Left forelimb (tissue), 1 donor: ENCODE measurements around the gene ATP13A2.
"Not testable (repeated sequence)": the region's sequence is repeated elsewhere in the genome, so short reads cannot be mapped to it uniquely, and the experiment has no call there.

ENCODE experiments used
- DNase-seq: peaks from one replicate; pipeline ENCODE4 v3.0.0-alpha.2; 2018; ENCODE audit warnings: low spot score

ATP13A2 gene

DNA sequence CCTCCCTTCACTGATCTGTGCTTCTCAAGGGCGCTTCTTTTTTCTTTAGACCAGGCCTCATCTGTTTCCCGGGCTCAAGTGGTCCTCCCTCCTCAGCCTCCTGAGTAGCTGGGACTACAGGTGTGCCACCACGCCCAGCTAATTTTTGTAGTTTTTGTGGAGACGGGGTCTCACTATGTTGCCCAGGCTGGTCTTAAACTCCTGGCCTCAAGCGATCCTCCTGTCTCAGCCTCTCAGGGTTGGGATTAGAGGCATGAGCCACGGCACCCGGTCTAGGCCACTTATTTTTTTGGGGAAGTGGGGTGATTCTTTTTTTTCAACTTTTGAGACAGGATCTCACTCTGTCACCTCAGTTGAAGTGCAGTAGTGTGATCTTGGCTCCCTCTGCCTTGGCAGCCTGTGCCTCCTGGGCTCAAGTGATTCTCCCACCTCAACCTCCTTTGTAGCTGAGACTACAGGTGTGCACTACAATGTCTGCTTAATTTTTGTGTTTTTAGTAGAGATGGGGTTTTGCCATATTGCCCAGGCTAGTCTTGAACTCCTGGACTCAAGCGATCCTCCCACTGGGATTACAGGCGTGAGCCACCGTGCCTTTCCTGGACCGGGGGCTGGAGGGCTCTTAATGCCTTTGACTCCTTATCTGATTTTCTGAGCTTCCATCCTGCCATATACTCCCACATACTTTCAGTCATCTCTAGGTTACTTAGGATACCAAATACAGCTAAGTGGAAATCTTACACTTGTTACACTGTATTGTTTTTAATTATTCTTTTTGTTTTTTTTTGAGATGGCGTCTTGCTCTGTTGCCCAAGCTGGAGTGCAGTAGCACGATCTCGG, 50.2 kb downstream of the ATP13A2 start:
- no peak for DNase-seq

DNA sequence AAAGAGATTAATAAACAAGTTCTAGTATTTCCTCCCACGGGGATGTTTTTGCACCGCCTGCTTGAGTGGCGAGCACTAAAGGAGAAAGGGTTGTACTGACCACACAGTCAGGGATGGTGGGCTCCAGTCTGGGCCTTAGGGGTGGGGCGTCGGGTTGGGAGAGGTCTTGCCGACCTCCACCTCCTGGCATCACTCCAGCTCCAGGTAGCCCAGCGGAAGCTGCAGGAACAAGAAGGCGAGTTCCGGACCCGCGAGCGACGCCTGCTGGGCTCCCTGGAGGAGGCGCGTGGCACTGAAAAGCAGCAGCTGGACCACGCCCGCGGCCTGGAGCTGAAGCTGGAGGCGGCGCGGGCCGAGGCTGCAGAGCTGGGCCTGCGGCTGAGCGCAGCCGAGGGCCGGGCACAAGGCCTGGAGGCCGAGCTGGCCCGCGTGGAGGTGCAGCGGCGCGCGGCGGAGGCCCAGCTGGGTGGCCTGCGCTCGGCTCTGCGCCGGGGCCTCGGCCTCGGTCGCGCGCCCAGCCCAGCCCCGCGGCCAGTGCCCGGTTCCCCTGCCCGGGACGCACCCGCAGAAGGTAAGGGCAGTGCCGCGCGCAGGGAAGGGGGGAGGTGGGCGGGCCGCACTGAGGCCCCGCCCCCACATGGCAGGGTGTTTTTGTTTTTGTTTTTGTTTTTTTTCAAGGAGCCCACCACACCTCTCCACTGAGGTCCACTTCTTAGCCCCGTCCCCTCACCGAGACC, 51.0 kb downstream of the ATP13A2 start:
- DNase-seq: peak; percentile 82

DNA sequence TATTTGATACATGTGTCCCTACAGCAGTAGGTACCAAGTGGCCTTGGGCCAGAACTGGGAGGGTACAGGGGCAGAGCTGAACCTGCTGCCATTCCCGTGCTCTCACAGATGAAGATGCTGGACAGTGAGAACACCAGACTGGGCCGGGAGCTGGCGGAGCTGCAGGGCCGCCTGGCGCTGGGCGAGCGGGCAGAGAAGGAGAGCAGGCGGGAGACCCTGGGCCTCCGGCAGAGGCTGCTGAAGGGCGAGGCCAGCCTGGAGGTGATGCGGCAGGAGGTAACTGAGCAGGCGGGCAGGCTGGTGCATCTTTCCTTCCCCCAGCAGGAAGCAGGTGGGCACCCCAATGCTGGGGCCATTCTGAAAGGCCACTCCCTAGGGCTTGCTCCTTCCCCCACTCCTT, 53.3 kb downstream of the ATP13A2 start:
- DNase-seq: no peak

DNA sequence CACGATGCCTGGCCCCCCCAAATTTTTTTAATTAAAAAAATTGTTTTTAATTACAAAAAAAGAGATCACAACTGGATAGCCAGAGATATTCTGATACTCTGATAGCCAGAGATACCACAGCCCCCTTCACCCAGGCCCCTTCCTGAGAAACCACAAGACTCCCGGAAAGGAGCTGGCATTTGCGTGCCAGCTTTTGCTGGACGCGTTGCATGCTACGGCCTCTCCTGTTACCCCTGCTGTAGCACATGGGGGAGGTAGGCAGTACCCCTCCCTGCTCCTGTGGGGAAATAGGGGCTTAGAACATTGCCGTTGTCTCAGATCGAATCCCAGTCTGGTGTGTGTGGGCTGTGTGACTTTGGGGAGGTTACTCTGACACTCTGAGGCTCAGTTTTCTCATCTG, 54.0 kb downstream of the ATP13A2 start:
- DNase-seq: no peak

DNA sequence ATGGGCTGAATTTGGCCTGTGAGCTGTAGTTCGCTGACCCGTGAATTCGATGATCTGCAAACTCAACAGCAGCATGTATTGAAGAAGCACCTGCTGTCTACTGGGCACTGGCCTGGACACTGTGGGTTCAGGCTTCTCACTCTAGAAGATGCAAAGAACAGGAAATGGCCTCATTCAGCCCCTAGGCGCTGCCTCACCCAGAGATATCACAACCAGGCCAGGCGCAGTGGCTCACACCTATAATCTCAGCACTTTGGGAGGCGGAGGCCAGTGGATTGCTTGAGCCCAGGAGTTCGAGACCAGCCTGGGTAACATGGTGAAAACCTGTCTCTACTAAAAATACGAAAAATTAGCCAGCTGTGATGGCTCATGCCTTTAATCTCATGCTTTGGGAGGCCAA, 55.0 kb downstream of the ATP13A2 start:
- no peak for DNase-seq

DNA sequence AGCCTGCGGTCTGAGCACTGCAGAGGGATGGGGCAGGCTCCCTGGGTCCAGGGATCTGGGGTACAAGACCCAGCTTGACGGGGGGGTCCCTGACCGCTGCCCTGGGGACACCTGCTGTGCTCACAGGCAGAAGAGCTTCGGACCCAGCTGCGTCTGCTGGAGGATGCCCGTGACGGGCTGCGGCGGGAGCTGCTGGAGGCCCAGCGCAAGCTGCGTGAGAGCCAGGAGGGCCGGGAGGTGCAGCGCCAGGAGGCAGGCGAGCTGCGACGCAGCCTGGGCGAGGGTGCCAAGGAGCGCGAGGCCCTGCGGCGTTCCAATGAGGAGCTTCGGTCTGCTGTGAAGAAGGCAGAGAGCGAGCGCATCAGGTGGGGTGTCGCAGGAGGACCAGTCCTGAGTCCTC, 56.5 kb downstream of the ATP13A2 start:
- no peak for DNase-seq

DNA sequence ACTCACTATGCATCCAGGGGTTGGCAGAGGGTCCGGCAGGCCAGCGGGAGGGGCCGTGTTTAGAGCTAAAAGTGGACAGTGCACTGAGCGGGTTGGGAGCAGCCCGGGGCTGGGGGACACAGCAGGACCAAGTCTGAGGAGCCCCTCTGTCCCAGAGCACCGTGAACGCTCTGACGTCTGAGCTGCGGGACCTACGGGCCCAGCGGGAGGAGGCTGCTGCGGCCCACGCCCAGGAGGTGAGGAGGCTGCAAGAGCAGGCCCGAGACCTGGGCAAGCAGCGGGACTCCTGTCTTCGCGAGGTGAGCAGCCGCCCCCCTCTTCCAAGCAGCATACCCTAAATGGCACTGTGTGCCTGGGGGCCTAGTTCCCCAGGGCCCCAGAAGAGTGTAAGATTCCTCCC, 57.1 kb downstream of the ATP13A2 start:
- DNase-seq: no peak

DNA sequence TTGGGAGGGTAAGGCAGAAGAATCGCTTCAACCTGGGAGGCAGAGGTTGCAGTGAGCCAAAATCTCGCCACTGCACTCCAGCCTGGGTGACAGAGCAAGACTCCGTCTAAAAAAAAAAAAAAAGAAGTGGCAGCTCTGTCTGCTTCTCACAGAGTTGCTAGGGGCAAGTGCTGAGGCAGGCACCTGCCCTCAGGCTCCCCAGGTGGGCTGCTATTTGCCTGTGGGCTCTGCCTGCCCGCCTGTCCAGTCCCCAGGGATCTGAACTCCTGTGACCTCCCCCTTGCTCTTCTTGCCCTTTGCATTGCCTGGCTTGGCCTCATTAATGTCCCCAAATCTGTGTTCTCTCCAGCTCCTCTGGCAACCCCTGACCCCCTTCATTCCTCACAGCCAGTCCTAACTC, 59.4 kb downstream of the ATP13A2 start:
- DNase-seq: not testable (repeated sequence)

DNA sequence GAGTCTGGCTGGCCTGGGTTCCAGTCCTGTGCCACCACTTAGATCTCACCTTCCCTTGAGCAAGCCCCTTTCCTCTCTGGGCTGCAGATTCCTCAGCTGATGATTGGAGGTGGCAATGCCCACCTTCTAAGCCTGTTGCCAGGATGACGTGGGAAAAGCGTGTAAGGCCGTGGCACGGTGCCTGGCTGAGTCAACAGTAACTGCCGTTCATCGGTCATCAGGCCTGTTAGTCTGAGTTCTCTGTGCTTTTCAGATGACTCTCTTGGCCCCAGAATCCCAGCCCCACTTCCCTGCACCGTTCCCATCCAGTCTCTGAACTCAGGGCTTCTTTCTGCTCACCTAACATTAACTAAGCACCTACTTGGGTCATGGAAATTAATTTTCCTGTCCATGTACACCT, 62.7 kb downstream of the ATP13A2 start:
- not testable (repeated sequence) for DNase-seq

DNA sequence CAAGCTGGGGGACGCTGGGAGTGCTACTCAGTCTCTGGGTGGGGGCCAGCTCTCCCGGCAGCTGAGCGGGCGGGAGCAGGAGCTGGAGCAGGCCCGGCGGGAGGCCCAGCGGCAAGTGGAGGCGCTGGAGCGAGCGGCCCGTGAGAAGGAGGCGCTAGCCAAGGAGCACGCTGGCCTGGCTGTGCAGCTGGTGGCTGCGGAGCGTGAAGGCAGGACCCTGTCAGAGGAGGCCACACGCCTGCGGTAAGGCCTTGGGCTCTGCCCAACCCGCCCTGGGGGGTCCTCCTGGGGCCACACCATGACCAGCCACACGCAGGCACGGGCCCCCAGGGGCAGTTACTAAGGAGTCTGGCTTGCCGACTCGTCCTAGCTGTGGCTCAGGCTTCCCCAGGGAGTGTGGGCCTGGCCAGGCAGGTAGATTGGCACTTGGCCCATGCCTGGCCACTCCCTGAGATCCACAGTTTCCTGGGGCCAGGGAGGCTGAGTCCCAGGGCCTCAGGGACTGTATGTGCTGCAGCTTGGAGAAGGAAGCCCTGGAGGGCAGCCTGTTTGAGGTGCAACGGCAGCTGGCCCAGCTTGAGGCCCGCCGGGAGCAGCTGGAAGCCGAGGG, 63.3 kb downstream of the ATP13A2 start:
- not testable (repeated sequence) for DNase-seq

DNA sequence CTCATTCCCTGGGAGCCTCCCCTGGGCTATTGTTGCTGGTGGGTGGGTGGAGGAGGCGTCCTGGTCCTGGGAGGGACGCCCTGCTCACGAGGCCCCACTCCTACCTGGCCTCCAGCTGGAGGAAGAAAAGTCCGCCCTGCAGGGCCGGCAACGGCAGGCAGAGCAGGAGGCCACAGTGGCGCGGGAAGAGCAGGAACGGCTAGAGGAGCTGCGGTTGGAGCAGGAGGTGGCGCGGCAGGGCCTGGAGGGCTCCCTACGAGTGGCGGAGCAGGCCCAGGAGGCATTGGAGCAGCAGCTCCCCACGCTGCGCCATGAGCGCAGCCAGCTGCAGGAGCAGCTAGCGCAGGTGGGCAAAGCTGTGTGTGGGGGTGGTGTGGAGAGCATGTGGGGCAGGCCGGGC, 65.1 kb downstream of the ATP13A2 start:
- DNase-seq: no peak

DNA sequence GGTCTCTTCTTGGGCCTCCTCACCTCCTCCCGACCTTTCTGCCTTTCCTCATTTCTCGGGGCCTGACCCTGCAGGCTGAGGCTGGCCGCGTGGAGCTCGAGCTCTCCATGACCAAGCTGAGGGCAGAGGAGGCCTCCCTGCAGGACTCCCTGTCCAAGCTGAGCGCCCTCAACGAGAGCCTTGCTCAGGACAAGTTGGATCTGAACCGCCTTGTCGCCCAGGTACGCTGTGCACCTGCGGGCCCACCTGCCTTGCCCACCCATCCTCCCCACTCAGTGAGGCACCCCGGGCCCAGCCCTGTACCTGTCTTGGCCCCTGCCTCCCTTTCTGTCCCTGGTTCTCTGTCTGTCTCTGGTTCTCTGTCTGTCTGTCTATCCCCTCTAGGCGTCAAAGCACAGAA, 65.5 kb downstream of the ATP13A2 start:
- not testable (repeated sequence) for DNase-seq

DNA sequence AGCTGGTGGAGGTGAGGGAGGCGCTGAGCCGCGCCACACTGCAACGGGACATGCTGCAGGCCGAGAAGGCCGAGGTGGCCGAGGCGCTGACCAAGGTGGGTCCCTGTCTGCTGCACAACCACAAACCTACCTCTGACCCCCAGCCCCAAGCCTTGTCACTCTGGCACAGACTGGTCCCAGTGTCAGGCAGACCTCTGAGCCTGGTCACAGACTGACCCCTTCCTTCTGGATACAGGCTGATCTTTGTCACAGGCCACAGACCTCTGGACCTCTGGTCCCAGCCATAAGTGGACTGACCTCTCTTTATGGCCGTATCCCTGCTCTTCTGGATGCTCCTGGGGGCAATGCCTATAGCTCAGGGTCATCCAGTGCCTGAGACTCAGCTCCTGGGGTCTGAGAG, 66.2 kb downstream of the ATP13A2 start:
- DNase-seq: not testable (repeated sequence)

DNA sequence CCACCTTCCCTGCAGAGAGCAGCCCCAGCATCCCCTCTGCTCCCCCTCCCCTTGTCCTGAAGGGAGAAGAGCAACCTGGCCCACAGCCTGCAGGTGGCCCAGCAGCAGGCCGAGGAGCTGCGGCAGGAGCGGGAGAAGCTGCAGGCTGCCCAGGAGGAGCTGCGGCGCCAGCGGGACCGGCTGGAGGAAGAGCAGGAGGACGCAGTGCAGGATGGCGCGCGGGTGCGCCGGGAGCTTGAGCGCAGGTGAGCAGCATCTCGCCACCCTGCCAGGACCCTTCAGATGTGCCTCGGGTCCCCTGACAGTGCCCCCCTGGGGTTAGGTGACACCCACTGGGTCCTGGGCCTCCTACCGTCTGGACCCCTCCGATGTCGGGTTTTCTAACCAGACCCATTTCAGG, 67.7 kb downstream of the ATP13A2 start:
- DNase-seq: no peak

DNA sequence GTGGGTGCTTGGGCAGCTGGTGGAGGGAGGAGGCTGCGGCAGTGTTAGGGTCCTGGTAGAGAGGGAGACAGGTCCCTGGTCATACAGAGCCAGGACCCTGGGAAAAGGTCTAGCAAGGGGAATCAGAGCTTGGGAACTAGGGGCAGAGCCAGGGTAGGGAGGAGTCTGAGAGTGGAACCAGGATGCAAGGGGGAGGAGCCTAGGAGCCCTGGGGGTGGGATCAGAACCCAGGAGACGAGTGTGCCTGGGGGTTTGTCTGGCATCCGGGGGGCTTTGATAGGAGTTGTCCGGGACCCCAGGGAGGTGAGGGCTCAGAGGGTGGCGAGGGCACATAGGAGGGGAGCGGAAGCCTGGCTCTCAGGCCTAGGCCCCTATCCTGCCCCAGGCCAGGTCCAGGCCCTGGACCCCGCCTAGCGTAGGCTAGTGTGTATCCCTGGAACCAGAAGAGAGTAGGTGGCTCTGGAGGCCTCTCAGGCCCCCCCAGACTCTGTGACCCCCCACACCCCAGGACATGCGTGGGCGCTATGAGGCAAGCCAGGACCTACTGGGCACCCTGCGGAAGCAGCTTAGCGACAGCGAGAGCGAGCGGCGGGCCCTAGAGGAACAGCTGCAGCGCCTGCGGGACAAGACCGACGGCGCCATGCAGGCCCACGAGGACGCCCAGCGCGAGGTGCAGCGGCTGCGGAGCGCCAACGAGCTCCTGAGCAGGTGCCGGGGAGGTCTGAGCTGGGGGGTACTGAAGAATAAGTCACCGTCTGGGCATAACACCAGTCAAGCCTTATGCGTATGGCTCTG, 72.1 kb downstream of the ATP13A2 start:
- not testable (repeated sequence) for DNase-seq

DNA sequence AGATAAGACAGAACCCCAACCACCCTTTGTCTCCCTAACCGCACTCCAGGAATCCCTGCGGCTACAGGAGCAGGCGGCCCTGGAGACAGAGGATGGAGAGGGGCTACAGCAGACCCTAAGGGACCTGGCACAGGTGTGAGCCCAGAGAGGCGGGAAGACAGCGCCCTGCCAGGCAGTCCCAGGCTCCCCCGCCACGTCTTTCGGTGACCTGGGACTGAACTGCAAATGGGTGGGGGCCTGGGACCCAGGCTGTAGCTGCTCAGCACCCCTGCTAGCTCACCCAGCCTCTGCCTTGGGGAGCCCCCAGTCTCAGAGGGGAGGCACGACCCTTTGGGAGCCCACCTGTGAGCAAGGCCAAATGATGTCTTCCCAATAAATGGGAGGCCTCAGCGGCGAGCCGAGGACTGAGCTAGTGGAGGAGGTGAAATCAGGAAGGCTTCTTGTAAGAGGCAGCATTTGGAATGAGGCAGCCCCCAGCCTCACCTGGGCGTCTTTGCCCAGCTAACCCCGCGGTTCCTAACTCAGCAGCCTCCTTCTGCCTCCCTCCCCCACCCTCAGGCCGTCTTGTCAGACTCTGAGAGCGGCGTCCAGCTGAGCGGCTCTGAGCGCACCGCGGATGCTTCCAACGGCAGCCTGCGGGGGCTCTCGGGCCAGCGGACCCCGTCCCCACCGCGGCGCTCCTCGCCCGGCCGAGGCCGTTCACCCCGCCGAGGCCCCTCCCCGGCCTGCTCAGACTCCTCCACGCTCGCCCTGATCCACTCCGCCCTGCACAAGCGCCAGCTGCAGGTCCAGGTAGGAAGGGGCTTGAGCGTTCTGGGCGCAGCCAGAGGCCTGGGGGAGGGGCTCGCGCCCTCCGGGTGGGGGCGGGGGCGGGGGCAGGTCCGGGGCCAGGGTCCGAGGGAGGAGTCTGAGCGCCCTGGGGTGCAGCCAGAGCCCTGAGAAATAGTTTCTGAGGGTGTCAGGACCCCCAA, 73.1 kb downstream of the ATP13A2 start:
- no peak for DNase-seq

DNA sequence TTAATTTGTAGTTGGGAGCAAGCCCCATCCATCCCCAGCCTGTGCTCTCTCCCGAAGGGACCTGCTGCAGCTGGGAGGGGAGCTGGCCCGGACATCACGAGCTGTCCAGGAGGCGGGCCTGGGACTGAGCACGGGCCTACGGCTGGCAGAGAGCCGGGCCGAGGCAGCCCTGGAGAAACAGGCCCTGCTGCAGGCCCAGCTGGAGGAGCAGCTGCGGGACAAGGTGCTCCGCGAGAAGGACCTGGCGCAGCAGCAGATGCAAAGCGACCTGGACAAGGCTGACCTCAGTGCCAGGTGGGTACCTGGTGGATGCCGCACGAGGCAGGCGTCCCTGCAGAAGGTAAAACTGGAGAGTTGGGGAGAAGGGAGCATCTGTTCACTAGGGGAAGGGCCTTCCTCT, 75.1 kb downstream of the ATP13A2 start:
- DNase-seq: not testable (repeated sequence)
